Measurements from ENCODE around the gene PIK3R2.
"Not testable (repeated sequence)": the region's sequence is repeated elsewhere in the genome, so short reads cannot be mapped to it uniquely, and the experiment has no call there.

Gene PIK3R2

DNA sequence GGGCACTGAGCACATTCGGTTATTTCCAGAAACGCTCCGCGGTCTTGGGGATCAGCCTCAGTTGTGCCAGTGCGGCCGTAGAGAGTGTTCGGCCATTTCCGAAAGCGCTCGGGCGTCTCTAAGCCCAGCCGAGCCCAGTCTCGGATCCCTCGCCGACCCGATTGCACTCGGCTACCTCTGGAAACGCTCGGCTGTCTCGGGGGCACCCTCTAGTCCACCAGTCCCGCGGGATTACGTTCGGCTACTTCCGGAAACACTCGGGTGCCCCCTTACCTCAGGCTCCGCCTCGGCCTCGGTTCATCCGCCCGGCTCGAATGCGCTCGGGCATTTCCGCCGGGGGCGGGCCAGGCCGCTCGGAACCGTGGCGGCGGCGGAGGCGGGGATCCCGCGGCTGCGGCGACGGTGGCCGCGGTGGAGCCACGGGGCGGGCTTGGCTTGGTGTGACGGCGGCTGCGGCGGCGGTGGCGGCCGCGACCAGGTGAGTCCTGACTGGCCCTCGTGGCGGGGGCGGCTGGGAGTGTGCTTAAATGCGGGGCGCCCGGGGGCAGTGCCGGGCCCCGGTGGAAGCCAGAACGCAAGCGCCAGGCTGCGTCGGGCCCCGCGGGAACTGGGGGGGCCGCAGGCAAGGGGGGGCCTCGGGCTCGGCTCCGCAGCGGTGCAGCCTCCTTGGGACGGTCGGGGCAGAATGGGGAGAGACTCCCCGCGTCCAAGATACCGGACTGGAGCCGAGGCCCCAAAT lies at the start of gene PIK3R2:
Gene PIK3R2, plus strand, starts transcription at position 347 of the 739 bp plus-strand sequence. CDS start 2,717 bp downstream, outside the sequence.
- in situ Hi-C loops (cut with MboI; ENCODE audit: low sequenced_read_pairs) = no loop called here

GRCh38 chr19:18104793-18105131 lies 48.2 kb upstream of the PIK3R2 start:
- in situ Hi-C loops (cut with MboI; ENCODE audit: low sequenced_read_pairs) = no loop called here

GRCh38 chr19:18105259-18105658 lies 47.7 kb upstream of the PIK3R2 start:
- in situ Hi-C loops (cut with MboI; ENCODE audit: low sequenced_read_pairs) = not testable (repeated sequence)

GRCh38 chr19:18107235-18107634 lies 45.7 kb upstream of the PIK3R2 start:
- in situ Hi-C loops (cut with MboI; ENCODE audit: low sequenced_read_pairs) = no loop called here

DNA sequence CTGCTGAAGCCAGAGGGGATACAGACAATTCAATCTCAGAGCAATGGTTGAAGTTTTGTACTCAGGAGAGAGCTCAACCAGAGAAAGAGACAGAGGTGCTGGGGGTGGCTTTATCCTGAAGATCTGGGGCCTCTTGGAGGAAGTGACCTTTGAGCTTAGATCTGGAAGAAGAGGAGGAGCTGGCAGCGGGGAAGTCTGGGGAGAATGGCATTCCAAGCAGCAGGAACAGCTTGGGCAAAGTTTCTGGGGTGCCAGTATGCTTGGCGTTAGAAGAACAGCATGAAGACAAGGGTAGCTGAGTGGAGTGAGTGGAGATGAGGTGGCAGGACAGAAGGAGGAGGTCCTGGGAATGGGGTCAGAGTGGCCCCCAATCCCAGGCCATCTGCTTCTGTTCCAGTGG lies 44.1 kb upstream of the PIK3R2 start:
- in situ Hi-C loops (cut with MboI; ENCODE audit: low sequenced_read_pairs) = no loop called here

- in situ Hi-C loops (cut with MboI; ENCODE audit: low sequenced_read_pairs) = no loop called here
These were observed 43.6 kb upstream of the PIK3R2 start for GRCh38 chr19:18109341-18109732.

- in situ Hi-C loops (cut with MboI; ENCODE audit: low sequenced_read_pairs) = no loop called here
These were observed 43.0 kb upstream of the PIK3R2 start for GRCh38 chr19:18109733-18110608.

DNA sequence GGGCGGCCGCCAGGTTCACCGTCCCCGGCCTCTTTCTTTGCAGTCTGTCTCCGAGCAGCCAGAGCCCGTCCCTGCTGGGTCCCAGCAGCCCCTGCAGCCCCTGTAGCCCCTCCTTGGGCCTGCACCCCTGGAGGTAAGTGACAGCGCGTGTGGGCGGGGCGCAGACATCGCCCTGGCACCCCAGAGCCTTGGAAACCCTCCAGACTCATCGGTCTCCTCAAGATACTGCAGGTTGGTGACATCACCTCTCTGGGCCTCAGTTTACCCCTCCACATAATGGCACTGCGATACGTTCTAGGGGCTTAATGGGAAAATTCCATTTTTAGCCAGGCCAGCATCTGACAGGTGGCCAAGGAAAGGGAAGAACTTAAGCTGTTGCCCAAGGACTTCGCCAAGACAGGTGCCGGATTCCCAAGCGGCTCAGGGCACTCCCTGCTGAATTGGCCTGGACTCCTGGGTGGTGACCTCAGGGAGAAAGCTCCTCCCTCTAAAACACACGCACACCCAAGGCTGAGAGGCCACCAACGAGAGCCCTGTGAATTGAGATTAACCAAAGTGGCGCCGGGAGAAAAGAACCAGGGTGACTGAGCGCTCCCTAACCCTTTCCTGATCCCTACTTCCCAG lies 42.2 kb upstream of the PIK3R2 start:
- in situ Hi-C loops (cut with MboI; ENCODE audit: low sequenced_read_pairs) = no loop called here

DNA sequence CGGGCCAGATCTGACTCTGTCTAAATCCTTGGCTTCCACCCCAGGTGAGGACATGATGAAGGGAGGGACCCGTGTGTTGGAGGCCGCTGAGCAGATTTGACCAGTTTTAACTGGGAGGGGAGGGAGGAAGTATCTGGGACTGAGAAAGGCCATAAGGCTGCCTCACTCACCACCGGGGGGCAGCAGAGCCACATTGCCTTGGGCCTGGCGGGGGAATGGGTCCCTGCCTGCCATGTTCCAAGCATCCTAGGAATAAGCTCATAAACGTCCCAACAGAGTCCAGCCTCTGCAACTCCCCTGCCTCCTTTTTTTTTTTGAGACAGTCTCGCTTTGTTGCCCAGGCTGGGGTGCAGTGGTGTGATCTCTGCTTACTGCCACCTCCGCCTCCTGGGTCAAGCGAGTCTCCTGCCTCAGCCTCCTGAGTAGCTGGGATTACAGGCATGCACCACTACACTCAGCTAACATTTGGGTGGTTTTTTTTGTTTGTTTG lies 39.9 kb upstream of the PIK3R2 start:
- in situ Hi-C loops (cut with MboI; ENCODE audit: low sequenced_read_pairs) = no loop called here

DNA sequence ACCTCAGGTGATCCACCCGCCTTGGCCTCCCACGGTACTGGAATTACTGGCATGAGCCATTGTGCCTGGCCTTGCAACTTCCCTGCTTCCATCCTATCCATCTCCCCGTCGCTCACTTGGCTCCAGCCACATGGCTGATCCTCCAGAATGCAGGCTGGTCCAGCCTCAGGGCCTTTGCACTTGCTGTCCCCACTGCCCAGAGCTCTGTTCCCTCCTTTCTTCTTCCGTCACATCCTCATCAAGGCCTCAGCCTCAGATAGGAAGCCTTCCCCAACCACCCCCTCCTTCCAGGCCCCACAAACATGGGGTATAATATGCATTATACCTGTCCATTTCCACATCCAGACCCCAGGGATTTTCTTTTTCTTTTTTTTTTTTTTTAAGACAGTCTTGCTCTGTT lies 39.1 kb upstream of the PIK3R2 start:
- in situ Hi-C loops (cut with MboI; ENCODE audit: low sequenced_read_pairs) = no loop called here

DNA sequence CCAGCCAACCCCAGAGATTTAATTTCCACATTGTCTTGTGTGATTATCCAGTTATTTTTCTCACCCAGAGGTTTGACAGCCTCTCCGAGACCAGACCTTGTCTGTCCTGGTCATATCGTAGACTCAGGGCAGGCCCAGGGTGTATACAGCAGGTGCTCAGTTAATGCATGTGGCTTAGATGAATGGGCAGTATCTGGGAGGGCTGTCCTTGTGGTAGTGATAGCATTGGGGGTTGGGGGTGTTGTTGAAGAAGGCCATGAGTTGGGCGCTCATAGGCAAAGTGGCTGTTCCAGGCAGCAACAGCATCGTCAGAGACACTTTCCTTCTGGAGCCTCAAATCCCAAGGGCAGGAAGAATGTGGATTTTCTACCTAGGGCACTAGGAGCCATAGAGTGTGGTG lies 38.5 kb upstream of the PIK3R2 start:
- in situ Hi-C loops (cut with MboI; ENCODE audit: low sequenced_read_pairs) = no loop called here

GRCh38 chr19:18117364-18117691 lies 35.6 kb upstream of the PIK3R2 start:
- in situ Hi-C loops (cut with MboI; ENCODE audit: low sequenced_read_pairs) = no loop called here

GRCh38 chr19:18117692-18118378 lies 35.1 kb upstream of the PIK3R2 start:
- in situ Hi-C loops (cut with MboI; ENCODE audit: low sequenced_read_pairs) = no loop called here

DNA sequence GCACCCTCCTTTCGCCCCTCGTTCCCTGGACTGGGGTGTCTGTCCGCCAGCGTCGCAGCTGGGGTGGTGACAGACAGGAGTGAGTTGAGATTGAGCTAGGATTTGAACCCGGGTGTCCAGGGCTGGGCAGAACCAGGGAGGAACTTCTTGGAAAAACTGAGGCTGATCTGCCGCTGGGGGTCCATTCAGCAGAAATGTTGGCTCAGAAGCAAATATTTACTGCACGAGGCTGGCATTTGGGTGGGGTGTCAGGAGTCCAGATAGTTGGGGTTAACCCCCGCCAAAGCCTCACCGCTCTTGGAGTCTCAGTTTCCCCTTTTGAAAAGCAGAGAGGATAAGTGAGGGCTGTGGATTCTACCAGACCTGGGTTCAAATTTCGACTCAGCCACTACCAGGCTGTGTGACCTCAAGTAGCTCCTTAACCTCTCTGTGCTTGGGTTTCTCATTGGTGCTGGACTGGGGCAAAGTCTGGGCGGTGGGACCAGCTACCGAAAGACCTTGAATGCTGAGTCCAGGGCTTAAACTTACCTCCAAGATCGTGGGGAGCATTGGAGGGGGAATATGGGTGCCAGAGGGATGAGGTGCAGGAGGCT lies 34.4 kb upstream of the PIK3R2 start:
- in situ Hi-C loops (cut with MboI; ENCODE audit: low sequenced_read_pairs) = no loop called here

DNA sequence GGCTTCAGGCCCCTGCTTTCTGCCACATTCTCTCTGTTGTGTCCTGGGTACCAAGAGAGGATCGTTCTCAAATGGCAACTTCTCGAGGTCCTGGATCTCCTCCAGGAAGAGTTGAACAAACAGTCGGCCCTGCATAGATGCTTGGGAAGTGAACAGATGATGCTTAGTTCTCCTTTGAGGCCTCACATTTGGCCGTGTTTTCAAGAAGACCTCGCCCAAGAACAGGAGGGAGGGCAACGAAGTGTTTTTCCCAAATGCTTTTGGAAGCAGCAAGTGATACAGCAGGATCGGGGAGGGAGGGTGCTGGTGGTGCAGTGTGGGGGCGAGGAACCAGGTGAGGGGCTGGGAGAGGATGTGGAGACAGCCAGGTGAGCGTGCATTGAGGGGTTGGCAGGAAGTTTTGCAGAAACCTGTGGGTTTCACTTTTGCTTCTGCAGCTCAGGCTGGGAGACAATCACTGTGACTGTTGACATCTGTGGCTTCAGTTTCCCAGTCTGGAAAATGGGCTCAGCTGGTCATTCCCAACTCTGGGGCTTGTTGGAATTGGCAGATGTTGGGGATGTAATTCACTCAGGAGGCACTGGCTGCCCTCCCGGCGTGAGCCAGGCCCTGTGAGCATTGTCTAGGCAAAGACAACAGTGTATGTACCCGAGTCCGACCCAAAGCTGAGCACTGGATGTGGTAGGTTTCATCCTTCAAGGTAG lies 33.8 kb upstream of the PIK3R2 start:
- in situ Hi-C loops (cut with MboI; ENCODE audit: low sequenced_read_pairs) = no loop called here

GRCh38 chr19:18119717-18120105 lies 33.3 kb upstream of the PIK3R2 start:
- in situ Hi-C loops (cut with MboI; ENCODE audit: low sequenced_read_pairs) = no loop called here

- in situ Hi-C loops (cut with MboI; ENCODE audit: low sequenced_read_pairs) = no loop called here
These were observed 32.8 kb upstream of the PIK3R2 start for GRCh38 chr19:18120127-18120526.

DNA sequence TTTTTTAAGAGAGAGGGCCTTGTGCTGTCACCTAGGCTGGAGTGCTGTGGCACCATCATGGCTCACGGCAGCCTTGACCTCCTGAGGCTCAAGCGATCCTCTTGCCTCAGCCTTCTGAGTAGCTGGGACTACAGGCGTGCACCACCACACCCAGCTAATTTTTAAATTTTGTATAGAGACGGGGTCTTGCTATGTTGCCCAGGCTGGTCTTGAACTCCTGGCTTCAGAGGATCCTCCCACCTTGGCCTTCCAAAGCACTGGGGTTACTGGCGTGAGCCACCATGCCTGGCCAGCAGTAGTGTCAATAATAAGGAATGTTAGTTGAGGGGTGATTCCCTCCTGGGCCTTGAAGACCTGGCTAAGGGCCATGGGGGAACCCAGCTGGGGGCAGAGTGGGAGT lies 31.8 kb upstream of the PIK3R2 start:
- in situ Hi-C loops (cut with MboI; ENCODE audit: low sequenced_read_pairs) = no loop called here

GRCh38 chr19:18122424-18122823 lies 30.5 kb upstream of the PIK3R2 start:
- in situ Hi-C loops (cut with MboI; ENCODE audit: low sequenced_read_pairs) = no loop called here

Measured in HL-60/S4 treated with phorbol 12-myristate 13-acetate at 8.2 ng/mL for 4 days and 3 days (cell line).